WI38 (cell line): Measurements from ENCODE around the gene DISC1.

Experiments
- H3K4me3 ChIP-seq: 2 replicates; pipeline ENCODE4 v1.5.1; 2011; ENCODE audit warnings: low read depth, mild to moderate bottlenecking, control low read depth, low read length
- CTCF ChIP-seq: IDR thresholded peaks from 2 replicates; pipeline ENCODE4 v1.5.1; 2012; ENCODE audit warnings: low read depth, mild to moderate bottlenecking, control low read depth, low read length

The DISC1 gene

GRCh38 chr1:231695439-231696255 is 69.1 kb downstream of the DISC1 start:
- no peak overlapping the region for H3K4me3 ChIP-seq
- TF ChIP-seq CTCF, result no peak

- TF ChIP-seq CTCF, result no peak
- no peak overlapping the region for H3K4me3 ChIP-seq
Observed at GRCh38 chr1:231699784-231700183, 73.2 kb downstream of the DISC1 start.

GRCh38 chr1:231701306-231701705 is 74.7 kb downstream of the DISC1 start:
- no peak for TF ChIP-seq CTCF

GRCh38 chr1:231702331-231702730 is 75.7 kb downstream of the DISC1 start:
- no peak overlapping the region for H3K4me3 ChIP-seq
- no peak for TF ChIP-seq CTCF

More at GRCh38 chr1:231701306-231701705, 74.7 kb downstream of the DISC1 start:
- H3K4me3 ChIP-seq, result no peak overlapping the region

GRCh38 chr1:231702804-231703203 is 76.2 kb downstream of the DISC1 start:
- no peak overlapping the region for H3K4me3 ChIP-seq
- TF ChIP-seq CTCF, result no peak

GRCh38 chr1:231705806-231706760 is 79.5 kb downstream of the DISC1 start:
- no peak for TF ChIP-seq CTCF
- no peak overlapping the region for H3K4me3 ChIP-seq
